Activated naive CD4-positive, alpha-beta T cell treated with anti-CD3 and anti-CD28 coated beads for 36 hours (primary cell): Measurements from ENCODE around the gene DENND1A. TPM values are rescaled to one million over a fixed set of nuclear protein-coding genes. Genes with fewer than 3 reads are reported as not detected.
A peak's percentile ranks its signal among the peaks of the same experiment; 100 is the strongest.

ENCODE experiments used
- CTCF ChIA-PET: fragments of 350-600 bp; sonication (Branson Sonifier 250); formaldehyde crosslinking; loops from one replicate; lab custom pipeline; 2021; ENCODE audit warnings: antibody characterized with exemption; lab: Charles Lee
- DNase-seq: peaks from one replicate; pipeline ENCODE4 v3.0.0-alpha.2; 2020
- H3K27ac Mint-ChIP-seq: one replicate; pipeline ENCODE4 v1.8.0; 2021; ENCODE audit warnings: mild to moderate bottlenecking, mixed read lengths
- H3K27me3 Mint-ChIP-seq: one replicate; pipeline ENCODE4 v1.8.0; 2021; ENCODE audit warnings: low read depth, mixed read lengths
- H3K36me3 Mint-ChIP-seq: one replicate; pipeline ENCODE4 v1.8.0; 2021; ENCODE audit warnings: low read depth, mixed read lengths
- H3K4me1 Mint-ChIP-seq: one replicate; pipeline ENCODE4 v1.8.0; 2021; ENCODE audit warnings: low read depth, mixed read lengths
- H3K4me3 Mint-ChIP-seq: one replicate; pipeline ENCODE4 v1.8.0; 2021; ENCODE audit warnings: mild to moderate bottlenecking, moderate library complexity, mixed read lengths
- H3K9me3 Mint-ChIP-seq: one replicate; pipeline ENCODE4 v1.8.0; 2021; ENCODE audit warnings: mixed read lengths
- intact Hi-C: fragments of 100-400 bp; cut with micrococcal nuclease; formaldehyde crosslinking; loops from one replicate; pipeline ENCODE4 v1.15.1; 2023
- total RNA-seq, 2 experiments: library from RNA; stranded (reverse); gene quantifications; one replicate each; pipeline ENCODE4 v1.2.3, GENCODE V29; 2021

Gene DENND1A
- total RNA-seq, 2 experiments from 2014 or later, result 28.4 to 29.6 TPM

DNA sequence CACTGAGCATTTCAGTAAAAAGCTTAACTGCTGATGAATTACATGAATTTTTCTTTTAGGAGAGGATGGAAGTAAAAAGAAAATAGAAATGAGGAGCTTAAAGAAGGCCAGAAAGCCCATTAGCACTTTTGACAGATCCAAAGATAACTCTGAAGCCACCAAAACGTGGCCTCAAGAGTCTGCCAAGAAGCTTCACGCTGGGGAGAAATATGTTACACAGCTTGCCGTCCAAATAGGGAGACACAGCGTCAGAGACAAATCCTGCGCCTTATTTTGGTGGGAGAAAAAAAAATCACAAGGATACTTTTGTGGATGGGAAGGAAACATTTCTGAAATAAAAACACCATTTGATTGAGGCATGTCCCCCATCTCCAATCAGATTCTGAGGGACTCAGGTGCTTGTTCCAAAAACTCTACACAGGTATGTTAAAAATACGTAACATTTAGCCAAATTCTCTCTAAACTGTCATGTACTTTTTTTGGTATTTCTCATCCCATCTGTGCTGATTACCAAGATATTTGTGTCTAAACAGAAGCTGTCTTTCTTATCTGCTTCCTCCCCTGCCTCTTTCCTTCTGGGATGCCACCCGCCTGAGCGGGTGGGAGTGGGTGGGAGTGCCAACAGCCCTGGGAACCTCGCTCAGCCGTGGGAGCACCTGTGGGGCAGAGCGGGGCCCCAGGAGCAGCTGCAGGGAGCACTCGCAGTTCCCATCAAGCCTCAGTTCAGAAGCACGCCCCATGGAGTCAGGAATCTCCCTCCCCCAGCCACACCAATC is 275.5 kb downstream of the DENND1A start:
- DNase-seq, result no peak
- Mint-ChIP-seq H3K27ac (no peak overlapping the region), H3K27me3 (no peaks in the 10 kb centered on the region), H3K4me1 (no peaks in the 10 kb centered on the region), H3K9me3 (no peaks in the 10 kb centered on the region), H3K36me3 (peaks cover 15% of the 10 kb centered on the region), H3K4me3 (no peak overlapping the region)
- intact Hi-C loops, result no loop called here
- CTCF ChIA-PET, result no interaction called here

DNA sequence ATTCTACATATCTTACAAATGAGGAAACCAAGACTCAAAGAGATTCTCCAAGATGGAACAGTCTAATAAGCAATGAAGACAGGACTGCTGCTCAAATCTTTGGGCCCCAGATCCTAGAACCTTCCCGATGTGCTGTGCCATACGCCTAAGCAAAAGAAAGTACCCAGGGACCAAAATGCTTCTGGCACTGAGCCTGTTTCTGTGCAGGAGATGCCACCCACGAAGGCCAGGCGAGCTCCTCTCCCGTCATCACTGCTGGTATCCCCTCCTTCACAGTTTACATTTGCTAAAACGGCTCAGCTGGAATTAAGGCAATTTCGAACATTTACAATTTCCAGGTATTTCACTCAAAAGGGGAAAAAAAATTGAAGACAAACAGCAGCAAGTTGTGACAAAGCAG is 277.5 kb downstream of the DENND1A start:
- Mint-ChIP-seq H3K4me3 (no peak overlapping the region), H3K36me3 (peaks cover 26% of the 10 kb centered on the region), H3K27ac (no peak overlapping the region), H3K27me3 (no peaks in the 10 kb centered on the region), H3K4me1 (no peaks in the 10 kb centered on the region), H3K9me3 (no peaks in the 10 kb centered on the region)
- CTCF ChIA-PET, result no interaction called here
- no peak for DNase-seq
- intact Hi-C loops, result no loop called here

DNA sequence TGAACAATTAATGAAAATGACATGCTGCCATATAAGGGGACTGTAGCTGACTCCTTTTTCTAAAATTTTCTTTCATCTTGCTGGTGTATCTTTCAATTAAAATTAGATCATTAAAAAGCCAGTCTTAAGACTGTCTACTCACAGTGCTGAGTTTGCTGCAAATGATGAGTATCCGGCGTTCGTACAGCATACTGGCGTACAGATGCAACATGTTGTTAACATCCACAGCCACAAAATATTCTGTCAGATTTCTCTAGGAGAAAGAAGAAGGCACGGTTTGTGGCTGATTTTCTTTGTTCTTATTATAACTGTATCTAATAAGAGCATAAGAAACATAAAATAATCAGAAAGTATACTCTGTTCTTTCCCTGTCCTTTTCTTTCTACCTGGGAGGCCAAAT is 278.1 kb downstream of the DENND1A start:
- Mint-ChIP-seq H3K36me3 (peaks cover 28% of the 10 kb centered on the region), H3K9me3 (no peaks in the 10 kb centered on the region), H3K4me1 (no peaks in the 10 kb centered on the region), H3K4me3 (no peak overlapping the region), H3K27ac (no peak overlapping the region), H3K27me3 (no peaks in the 10 kb centered on the region)
- intact Hi-C loops, result no loop called here
- DNase-seq, result no peak
- CTCF ChIA-PET, result no interaction called here

DNA sequence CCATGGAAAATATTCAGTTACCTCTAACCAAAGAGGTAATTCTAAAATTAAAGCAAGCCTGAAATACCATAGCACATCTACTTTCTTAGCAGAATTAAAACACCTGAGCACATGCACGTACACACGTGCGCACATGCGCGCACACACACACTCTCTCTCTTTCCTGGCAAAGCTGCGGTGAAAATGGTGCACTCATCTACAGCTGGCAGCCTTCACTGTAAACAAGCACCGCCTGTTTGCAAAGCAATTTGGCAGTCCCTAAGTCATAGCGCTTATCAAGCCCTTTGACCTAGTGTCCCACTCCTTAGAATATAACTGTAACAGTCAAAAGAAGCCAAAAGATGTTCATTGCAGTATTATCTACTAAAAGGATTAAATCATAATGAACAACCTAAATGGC is 278.7 kb downstream of the DENND1A start:
- Mint-ChIP-seq H3K4me3 (no peak overlapping the region), H3K9me3 (no peaks in the 10 kb centered on the region), H3K36me3 (peaks cover 32% of the 10 kb centered on the region), H3K27ac (no peak overlapping the region), H3K27me3 (no peaks in the 10 kb centered on the region), H3K4me1 (no peaks in the 10 kb centered on the region)
- no peak for DNase-seq
- CTCF ChIA-PET, result no interaction called here
- intact Hi-C loops, result no loop called here

DNA sequence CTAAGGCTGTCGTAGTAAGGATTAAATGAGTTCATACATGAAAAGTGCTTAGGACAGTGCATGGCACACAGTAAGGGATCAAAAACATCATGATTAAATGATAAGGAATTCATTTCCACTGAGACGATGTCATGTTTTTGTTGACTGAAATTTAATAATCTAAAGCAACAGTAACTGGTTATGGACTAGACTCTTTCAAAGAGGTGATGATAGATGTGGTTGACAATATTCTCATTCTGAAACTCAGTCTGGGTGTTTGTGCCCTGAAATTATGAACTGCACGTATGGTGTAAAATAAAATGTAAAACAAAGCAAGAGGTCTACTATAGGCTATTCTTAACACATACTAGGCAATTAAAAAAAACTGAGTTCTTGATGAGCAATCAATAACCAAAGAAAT is 280.0 kb downstream of the DENND1A start:
- Mint-ChIP-seq H3K36me3 (peaks cover 29% of the 10 kb centered on the region), H3K27ac (no peak overlapping the region), H3K27me3 (no peaks in the 10 kb centered on the region), H3K4me1 (no peaks in the 10 kb centered on the region), H3K4me3 (no peak overlapping the region), H3K9me3 (no peaks in the 10 kb centered on the region)
- intact Hi-C loops, result no loop called here
- CTCF ChIA-PET, result no interaction called here
- DNase-seq, result no peak

DNA sequence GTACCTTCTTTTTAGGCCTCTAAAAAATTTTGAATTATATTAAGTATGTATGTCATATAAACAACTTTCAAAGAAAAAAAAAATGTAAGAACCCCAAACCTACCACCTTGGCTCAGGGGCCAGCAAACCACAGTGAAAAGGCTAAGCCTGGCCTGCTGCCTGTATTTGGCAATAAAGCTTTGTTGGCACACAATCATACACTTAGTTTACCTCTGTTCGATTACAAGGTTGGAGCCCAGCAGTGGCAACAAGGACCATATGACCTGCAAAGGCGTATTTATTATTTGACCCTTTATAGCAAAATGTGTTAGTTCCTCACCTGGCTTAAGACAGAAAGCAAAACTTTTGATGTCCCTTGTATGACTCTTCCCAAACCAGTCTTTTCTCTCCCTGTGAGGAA is 282.8 kb downstream of the DENND1A start:
- no peaks in the 10 kb centered on the region for H3K4me1 Mint-ChIP-seq
- H3K27me3 Mint-ChIP-seq, result no peaks in the 10 kb centered on the region
- intact Hi-C loops, result no loop called here
- H3K27ac Mint-ChIP-seq, result no peak overlapping the region
- no peak overlapping the region for H3K4me3 Mint-ChIP-seq
- peaks cover 34% of the 10 kb centered on the region for H3K36me3 Mint-ChIP-seq
- CTCF ChIA-PET, result no interaction called here
- DNase-seq, result no peak
- no peaks in the 10 kb centered on the region for H3K9me3 Mint-ChIP-seq

DNA sequence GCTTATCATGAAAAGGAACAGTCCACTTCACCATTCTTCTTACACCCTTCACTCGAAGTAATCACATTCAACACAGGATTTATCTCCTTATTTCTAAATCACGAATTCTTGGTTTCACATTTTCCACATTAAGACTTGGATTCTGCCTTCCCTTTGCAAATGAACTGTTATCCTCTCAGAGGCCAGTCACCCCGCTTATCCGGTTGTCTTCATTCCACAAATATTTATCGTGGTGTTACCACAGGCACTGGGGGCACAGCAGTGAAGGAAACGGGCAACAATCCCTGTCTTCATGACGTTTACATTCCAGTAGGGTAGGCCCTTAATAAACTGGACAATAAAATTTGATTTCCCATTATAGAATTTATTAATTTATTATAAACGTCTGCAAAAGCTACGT is 284.2 kb downstream of the DENND1A start:
- H3K27me3 Mint-ChIP-seq, result no peaks in the 10 kb centered on the region
- H3K27ac Mint-ChIP-seq, result no peak overlapping the region
- intact Hi-C loops, result no loop called here
- no peaks in the 10 kb centered on the region for H3K9me3 Mint-ChIP-seq
- CTCF ChIA-PET, result no interaction called here
- DNase-seq, result no peak
- peaks cover 29% of the 10 kb centered on the region for H3K36me3 Mint-ChIP-seq
- H3K4me1 Mint-ChIP-seq, result peaks cover 2% of the 10 kb centered on the region
- no peak overlapping the region for H3K4me3 Mint-ChIP-seq

DNA sequence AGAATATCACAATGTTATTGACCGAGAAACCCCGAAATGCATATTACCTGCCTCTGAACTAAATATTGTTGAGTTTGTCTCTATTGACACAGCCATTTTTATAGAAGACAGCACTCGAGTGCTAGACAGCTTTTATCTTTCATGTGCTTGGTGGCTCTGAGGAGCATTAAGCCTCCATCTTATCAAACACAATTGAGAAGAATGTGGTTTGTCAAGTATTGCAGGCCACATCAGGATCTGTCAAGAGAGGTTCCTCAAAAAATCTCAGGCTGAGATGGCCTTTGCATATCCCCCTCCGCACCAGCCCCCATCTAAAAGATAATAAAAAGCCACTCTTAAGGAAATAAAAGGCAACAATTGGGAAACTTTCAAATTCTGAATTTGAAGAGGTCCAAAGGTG is 284.8 kb downstream of the DENND1A start:
- no peak for DNase-seq
- Mint-ChIP-seq H3K27ac (no peak overlapping the region), H3K9me3 (no peaks in the 10 kb centered on the region), H3K4me1 (peaks cover 7% of the 10 kb centered on the region), H3K27me3 (no peaks in the 10 kb centered on the region), H3K4me3 (no peak overlapping the region), H3K36me3 (peaks cover 26% of the 10 kb centered on the region)
- CTCF ChIA-PET, result no interaction called here
- intact Hi-C loops, result no loop called here

DNA sequence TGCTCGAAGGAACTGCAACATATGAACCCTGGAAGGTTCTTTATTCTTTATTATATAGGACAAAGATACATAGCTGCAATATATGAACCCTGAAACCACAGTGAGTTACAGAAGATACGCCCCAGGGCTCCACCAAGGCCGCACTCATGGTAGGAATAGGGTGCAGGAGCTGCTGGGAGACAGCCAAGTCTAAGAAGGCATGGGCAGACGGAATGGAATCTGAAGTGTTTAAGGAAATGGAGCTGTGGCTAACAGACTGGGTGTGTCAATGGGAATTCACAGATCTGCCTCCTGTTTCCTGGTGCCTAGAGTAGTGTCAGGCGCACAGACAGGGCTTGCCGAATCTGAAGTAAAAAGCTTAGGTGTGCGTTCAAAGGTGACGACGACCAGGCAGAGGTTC is 286.4 kb downstream of the DENND1A start:
- Mint-ChIP-seq H3K36me3 (peaks cover 20% of the 10 kb centered on the region), H3K27me3 (no peaks in the 10 kb centered on the region), H3K27ac (no peak overlapping the region), H3K4me1 (peaks cover 9% of the 10 kb centered on the region), H3K4me3 (no peak overlapping the region), H3K9me3 (no peaks in the 10 kb centered on the region)
- intact Hi-C loops, result no loop called here
- CTCF ChIA-PET, result no interaction called here
- no peak for DNase-seq

DNA sequence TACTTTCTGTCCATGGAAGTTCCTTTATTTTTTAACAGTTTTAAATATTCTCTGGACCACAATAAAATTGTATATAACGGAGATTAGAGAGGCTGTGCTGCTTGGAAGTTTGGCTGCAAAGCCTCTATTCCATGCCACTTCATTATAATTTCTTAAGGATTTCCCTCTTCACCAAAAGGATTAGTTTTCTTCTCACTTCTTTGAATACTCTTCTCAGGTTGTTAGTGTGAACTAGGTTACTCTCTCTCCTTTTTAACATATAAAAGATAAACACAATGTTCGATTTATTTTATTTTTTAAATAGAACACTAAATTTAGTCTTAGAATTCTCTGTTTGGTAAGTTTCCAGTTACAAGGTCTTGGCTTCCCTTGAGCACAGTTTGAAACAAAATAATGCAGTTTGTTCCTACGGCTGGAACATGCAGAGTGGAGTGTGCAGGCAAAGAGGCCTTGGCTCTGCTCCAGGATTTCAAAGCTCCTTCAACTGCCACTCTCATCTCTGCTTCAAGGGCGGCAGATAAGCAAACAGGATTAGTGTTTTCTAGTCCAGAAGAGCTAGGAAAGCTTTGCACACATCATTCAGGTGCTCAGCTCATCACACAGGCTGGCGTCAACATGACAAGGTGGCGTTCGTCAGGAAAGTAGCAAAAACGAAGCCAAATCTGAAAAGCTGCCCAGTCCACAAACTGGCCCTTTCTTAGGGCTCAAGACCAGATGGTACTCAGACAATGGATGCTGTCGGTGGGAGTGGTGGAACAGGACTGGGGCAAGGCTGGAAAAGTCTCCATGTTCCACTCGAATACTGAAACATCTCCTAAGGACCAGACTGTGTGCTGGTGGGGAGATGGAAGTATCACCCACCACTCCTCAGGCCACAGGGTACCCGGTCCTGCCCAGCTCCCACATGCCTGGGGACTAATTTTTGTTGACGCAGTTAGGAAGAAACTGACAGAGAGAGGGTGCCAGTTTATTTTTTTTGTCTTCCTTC is 287.3 kb downstream of the DENND1A start:
- no peak overlapping the region for H3K4me3 Mint-ChIP-seq

DNA sequence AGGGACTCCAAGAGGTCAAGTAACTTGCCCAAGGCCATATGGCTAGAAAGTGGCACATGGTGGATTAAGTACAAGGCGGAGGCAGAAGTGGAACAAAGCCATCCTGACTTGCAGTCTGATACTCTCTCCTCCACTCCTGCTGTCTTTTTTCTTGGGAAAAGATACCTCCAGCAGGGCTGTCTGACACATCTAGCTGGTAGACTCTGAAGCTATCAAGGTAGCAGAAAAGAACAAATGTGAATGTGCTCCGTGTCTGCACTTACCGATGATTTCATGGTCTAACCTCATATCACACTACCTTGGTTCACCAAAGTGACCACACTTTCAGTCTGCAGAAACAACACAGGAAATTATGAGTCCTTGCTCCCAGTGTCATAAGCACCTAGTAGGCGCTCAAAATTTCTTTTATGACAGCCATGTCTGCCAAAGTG is 289.1 kb downstream of the DENND1A start:
- Mint-ChIP-seq H3K4me1 (peaks cover 30% of the 10 kb centered on the region), H3K4me3 (no peak overlapping the region), H3K36me3 (peaks cover 5% of the 10 kb centered on the region), H3K27ac (no peak overlapping the region), H3K27me3 (no peaks in the 10 kb centered on the region), H3K9me3 (no peaks in the 10 kb centered on the region)
- CTCF ChIA-PET, result no interaction called here
- intact Hi-C loops, result no loop called here
- DNase-seq, result peak; percentile 35

More for the DNA sequence above, 287.3 kb downstream of the DENND1A start:
- CTCF ChIA-PET, result interaction anchor here (0.6 to 0.7 kb wide), 2 partner anchors 75 to 801 kb away, joined by 3 read pairs; no protein-coding TSS in a partner anchor
- H3K27me3 Mint-ChIP-seq, result no peaks in the 10 kb centered on the region
- peaks cover 18% of the 10 kb centered on the region for H3K4me1 Mint-ChIP-seq
- no peak for DNase-seq
- peaks cover 14% of the 10 kb centered on the region for H3K36me3 Mint-ChIP-seq
- no peaks in the 10 kb centered on the region for H3K9me3 Mint-ChIP-seq
- intact Hi-C loops, result no loop called here
- no peak overlapping the region for H3K27ac Mint-ChIP-seq

DNA sequence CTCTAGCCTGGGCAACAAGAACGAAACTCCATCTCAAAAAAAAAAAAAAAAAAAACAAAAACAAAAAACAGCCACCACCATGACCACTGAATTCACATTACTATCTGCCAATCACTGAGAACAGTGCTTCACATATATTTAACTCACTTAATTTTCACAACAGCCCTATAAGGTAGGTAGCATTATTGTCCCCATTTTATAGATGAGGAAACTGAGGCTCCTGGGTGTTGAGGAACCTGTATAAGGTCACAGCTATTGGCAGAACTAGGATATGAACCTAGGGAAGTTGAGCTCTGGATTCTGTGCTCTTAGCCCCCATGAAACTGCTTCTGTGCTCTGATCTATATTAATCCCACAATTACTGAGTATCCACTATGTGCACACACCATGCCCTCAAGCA is 290.2 kb downstream of the DENND1A start:
- CTCF ChIA-PET, result interaction anchor here (0.6 to 1.2 kb wide), 2 partner anchors 52 to 456 kb away, joined by 3 read pairs; no protein-coding TSS in a partner anchor
- no peak for DNase-seq
- H3K27me3 Mint-ChIP-seq, result no peaks in the 10 kb centered on the region
- no peak overlapping the region for H3K27ac Mint-ChIP-seq
- H3K4me3 Mint-ChIP-seq, result no peak overlapping the region
- H3K4me1 Mint-ChIP-seq, result peaks cover 37% of the 10 kb centered on the region
- intact Hi-C loops, result loop anchor here (5.0 kb wide), 1 partner anchor 67 kb away; no protein-coding TSS in a partner anchor
- peaks cover 5% of the 10 kb centered on the region for H3K36me3 Mint-ChIP-seq
- no peaks in the 10 kb centered on the region for H3K9me3 Mint-ChIP-seq
